PC-9 (cell line): ENCODE results near the gene SGCD. TPM values are rescaled to one million over a fixed set of nuclear protein-coding genes. Genes with fewer than 3 reads are reported as not detected.

Experiments used
- BruUV-seq: library from RNA; stranded (reverse); fragments of 400-500 nt; replicated peaks from 2 replicates; lab custom pipeline; 2021; lab: Mats Ljungman, UMichigan
- CTCF ChIA-PET: fragments of 300-600 bp; sonication (Branson Sonifier 250); formaldehyde crosslinking; loops from one replicate; lab custom pipeline; 2022; ENCODE audit warnings: antibody characterized with exemption; lab: Charles Lee
- POLR2A ChIA-PET: fragments of 300-600 bp; sonication (Branson Sonifier 250); formaldehyde crosslinking; loops from one replicate; lab custom pipeline; 2022; ENCODE audit warnings: antibody characterized with exemption; ENCODE audit not compliant: unreplicated experiment; lab: Charles Lee
- DNase-seq, 2 experiments: peaks; one replicate each; pipeline versions ENCODE4 v3.0.0 to v3.0.0-alpha.2; 2015 to 2022; ENCODE audit warnings: mixed read lengths in 1 of 2
- H2AFZ ChIP-seq: fragments of 200-600 bp; sonication (generic); 2 replicates; pipeline ENCODE4 v1.8.1; 2017; ENCODE audit warnings: antibody characterized with exemption
- H3F3A ChIP-seq: fragments of 200-600 bp; sonication (generic); 2 replicates; pipeline ENCODE4 v1.8.1; 2017; ENCODE audit warnings: antibody characterized with exemption, mild to moderate bottlenecking, low read depth; ENCODE audit not compliant: insufficient read depth
- H3K27ac ChIP-seq: fragments of 200-600 bp; sonication (generic); 2 replicates; pipeline ENCODE4 v1.6.1; 2016; ENCODE audit warnings: mixed run types
- H3K27me3 ChIP-seq: fragments of 200-600 bp; sonication (generic); 2 replicates; pipeline ENCODE4 v1.6.1; 2016; ENCODE audit warnings: low read depth, mixed run types; ENCODE audit not compliant: insufficient read depth
- H3K36me3 ChIP-seq: fragments of 200-600 bp; sonication (generic); 2 replicates; pipeline ENCODE4 v1.6.1; 2016; ENCODE audit warnings: low read depth, mixed run types
- H3K4me1 ChIP-seq: fragments of 200-600 bp; sonication (generic); replicated peaks from 2 replicates; pipeline ENCODE4 v1.6.1; 2016; ENCODE audit warnings: mixed run types; ENCODE audit not compliant: insufficient read depth
- H3K4me2 ChIP-seq: fragments of 200-600 bp; sonication (generic); 2 replicates; pipeline ENCODE4 v1.6.1; 2017; ENCODE audit warnings: mixed run types
- H3K4me3 ChIP-seq: fragments of 200-600 bp; sonication (generic); 2 replicates; pipeline ENCODE4 v1.6.1; 2016; ENCODE audit warnings: mixed run types
- H3K79me2 ChIP-seq: fragments of 200-600 bp; sonication (generic); 2 replicates; pipeline ENCODE4 v1.6.1; 2017; ENCODE audit warnings: low read depth, mixed run types
- H3K9me2 ChIP-seq: fragments of 200-600 bp; sonication (generic); 2 replicates; pipeline ENCODE4 v1.8.1; 2017; ENCODE audit warnings: mild to moderate bottlenecking; ENCODE audit not compliant: insufficient read depth
- H3K9me3 ChIP-seq: fragments of 200-600 bp; sonication (generic); 2 replicates; pipeline ENCODE4 v1.8.1; 2016; ENCODE audit warnings: low read depth; ENCODE audit not compliant: insufficient read depth
- H4K20me1 ChIP-seq: fragments of 200-600 bp; sonication (generic); 2 replicates; pipeline ENCODE4 v1.8.1; 2017; ENCODE audit not compliant: insufficient read depth
- CTCF ChIP-seq: fragments of 200-600 bp; sonication (generic); conservative IDR thresholded peaks from 2 replicates; pipeline ENCODE4 v1.6.1; 2017; ENCODE audit warnings: mixed run types, antibody characterized with exemption, mild to moderate bottlenecking, moderate library complexity
- EZH2 ChIP-seq: fragments of 200-600 bp; sonication (generic); IDR thresholded peaks from 2 replicates; pipeline ENCODE4 v1.8.0; 2017; ENCODE audit warnings: antibody characterized with exemption, low read depth
- intact Hi-C: fragments of 100-400 bp; cut with micrococcal nuclease; formaldehyde crosslinking; loops from one replicate; pipeline ENCODE4 v1.10.0; 2022; ENCODE audit not compliant: unreplicated experiment
- total RNA-seq: library from RNA; stranded (reverse); gene quantifications from 2 replicates; pipeline ENCODE4 v1.2.3, GENCODE V29; 2021

SGCD gene
- total RNA-seq, 1 experiment from 2014 or later, result not detected

GRCh38 chr5:156366521-156366920 lies 39.6 kb downstream of the SGCD start:
- no peak for DNase-seq
- H3K4me1 ChIP-seq, result no peaks in the 10 kb centered on the region
- no peaks in the 10 kb centered on the region for H3K36me3 ChIP-seq
- POLR2A ChIA-PET, result no interaction called here
- H3K27ac ChIP-seq, result no peak overlapping the region
- TF ChIP-seq CTCF, result no peak
- TF ChIP-seq EZH2, result no peak
- no peaks in the 10 kb centered on the region for H3K79me2 ChIP-seq
- CTCF ChIA-PET, result no interaction called here
- H2AFZ ChIP-seq, result no peak overlapping the region
- BruUV-seq, result no TSS peak
- no peaks in the 10 kb centered on the region for H3K27me3 ChIP-seq
- H3K9me3 ChIP-seq, result no peaks in the 10 kb centered on the region
- no peaks in the 10 kb centered on the region for H4K20me1 ChIP-seq
- no peak overlapping the region for H3K4me2 ChIP-seq
- intact Hi-C loops, result no loop called here
- no peak overlapping the region for H3K4me3 ChIP-seq
- H3K9me2 ChIP-seq, result no peaks in the 10 kb centered on the region
- H3F3A ChIP-seq, result no peaks in the 10 kb centered on the region

GRCh38 chr5:156367597-156367996 lies 40.6 kb downstream of the SGCD start:
- no peak for DNase-seq
- Histone ChIP-seq H3K9me2 (no peaks in the 10 kb centered on the region), H3K27me3 (no peaks in the 10 kb centered on the region), H3K4me1 (no peaks in the 10 kb centered on the region), H3K27ac (no peak overlapping the region), H3F3A (no peaks in the 10 kb centered on the region), H4K20me1 (no peaks in the 10 kb centered on the region), H2AFZ (no peak overlapping the region), H3K79me2 (no peaks in the 10 kb centered on the region), H3K36me3 (no peaks in the 10 kb centered on the region), H3K4me3 (no peak overlapping the region), H3K9me3 (no peaks in the 10 kb centered on the region), H3K4me2 (no peak overlapping the region)
- intact Hi-C loops, result no loop called here
- ChIA-PET CTCF (no interaction called here), POLR2A (no interaction called here)
- no TSS peak for BruUV-seq
- TF ChIP-seq CTCF (no peak), EZH2 (no peak)

- no peaks in the 10 kb centered on the region for H3K79me2 ChIP-seq
- ChIA-PET POLR2A (no interaction called here), CTCF (no interaction called here)
- H3K36me3 ChIP-seq, result no peaks in the 10 kb centered on the region
- H3K4me1 ChIP-seq, result no peaks in the 10 kb centered on the region
- H3K9me3 ChIP-seq, result no peaks in the 10 kb centered on the region
- no peaks in the 10 kb centered on the region for H3K9me2 ChIP-seq
- BruUV-seq, result no TSS peak
- intact Hi-C loops, result no loop called here
- DNase-seq, result no peak
- H3K27me3 ChIP-seq, result no peaks in the 10 kb centered on the region
- H4K20me1 ChIP-seq, result no peaks in the 10 kb centered on the region
- H3K4me2 ChIP-seq, result no peak overlapping the region
- no peak overlapping the region for H2AFZ ChIP-seq
- no peaks in the 10 kb centered on the region for H3F3A ChIP-seq
- H3K27ac ChIP-seq, result no peak overlapping the region
- TF ChIP-seq CTCF, result no peak
- TF ChIP-seq EZH2, result no peak
- no peak overlapping the region for H3K4me3 ChIP-seq
Measured at GRCh38 chr5:156375895-156376495, 49.0 kb downstream of the SGCD start.
